ENCODE measurements around the gene NCL. TPM values are rescaled to one million over a fixed set of nuclear protein-coding genes. Genes with fewer than 3 reads are reported as not detected.
A peak's percentile ranks its signal among the peaks of the same experiment; 100 is the strongest.
"Not testable (repeated sequence)": the region's sequence is repeated elsewhere in the genome, so short reads cannot be mapped to it uniquely, and the experiment has no call there.

Gene NCL
- total RNA-seq, 1 donor from 2014 or later = 309 TPM

GRCh38 chr2:231436957-231437356, 27.3 kb downstream of the NCL start:
- DNase-seq = peak; percentile 48

DNA sequence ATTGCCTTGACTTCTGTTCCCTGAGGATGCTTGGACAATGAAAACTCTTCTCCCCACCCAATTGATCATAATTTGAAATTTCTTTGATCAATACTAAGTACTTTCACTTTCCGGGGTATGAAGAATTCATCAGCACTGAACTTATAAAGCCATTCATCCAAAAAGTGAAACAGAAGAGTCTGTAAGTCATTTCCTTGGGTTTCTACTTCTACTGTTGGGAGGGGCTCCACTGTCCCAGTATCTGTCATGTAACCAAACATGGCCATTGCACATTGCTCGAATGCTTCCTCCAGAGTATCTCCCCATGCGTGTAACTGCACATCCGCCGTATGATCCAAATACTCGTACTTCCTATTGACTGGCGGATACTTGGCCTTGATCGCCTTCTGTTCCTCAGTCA, 30.3 kb downstream of the NCL start:
- H3K27ac ChIP-seq = no peak overlapping the region
- H3K36me3 ChIP-seq = no peaks in the 10 kb centered on the region
- no peak for TF ChIP-seq CTCF (IDR thresholded peaks at IDR 0.05)
- H3K27me3 ChIP-seq = no peaks in the 10 kb centered on the region
- H3K4me1 ChIP-seq = no peaks in the 10 kb centered on the region
- ATAC-seq (no peak), DNase-seq (no peak)
- H3K4me3 ChIP-seq = no peak overlapping the region
- H3K9me3 ChIP-seq = no peaks in the 10 kb centered on the region
- intact Hi-C loops (cut with DNase I) = no loop called here

More at GRCh38 chr2:231436957-231437356, 27.3 kb downstream of the NCL start:
- intact Hi-C loops (cut with DNase I) = no loop called here
- Histone ChIP-seq H3K4me1 (no peaks in the 10 kb centered on the region), H3K27ac (no peak overlapping the region), H3K4me3 (no peak overlapping the region), H3K9me3 (no peaks in the 10 kb centered on the region), H3K27me3 (no peaks in the 10 kb centered on the region), H3K36me3 (no peaks in the 10 kb centered on the region)
- ATAC-seq = no peak
- TF ChIP-seq CTCF (IDR thresholded peaks at IDR 0.05) = no peak

- no peak overlapping the region for H3K4me3 ChIP-seq
- no peak for ATAC-seq
- H3K27me3 ChIP-seq = no peaks in the 10 kb centered on the region
- no peak overlapping the region for H3K27ac ChIP-seq
- no peaks in the 10 kb centered on the region for H3K9me3 ChIP-seq
- no peaks in the 10 kb centered on the region for H3K36me3 ChIP-seq
- TF ChIP-seq CTCF (IDR thresholded peaks at IDR 0.05) = no peak
- DNase-seq = no peak
- H3K4me1 ChIP-seq = no peaks in the 10 kb centered on the region
- intact Hi-C loops (cut with DNase I) = no loop called here
These were observed 32.7 kb downstream of the NCL start for GRCh38 chr2:231431606-231432005.

- ATAC-seq; H3K4me1 ChIP-seq; H3K27me3 ChIP-seq; H3K36me3 ChIP-seq; intact Hi-C loops (cut with DNase I); H3K9me3 ChIP-seq; H3K4me3 ChIP-seq; DNase-seq; H3K27ac ChIP-seq: not testable (repeated sequence)
These were observed 33.8 kb downstream of the NCL start for GRCh38 chr2:231430437-231430836.

DNA sequence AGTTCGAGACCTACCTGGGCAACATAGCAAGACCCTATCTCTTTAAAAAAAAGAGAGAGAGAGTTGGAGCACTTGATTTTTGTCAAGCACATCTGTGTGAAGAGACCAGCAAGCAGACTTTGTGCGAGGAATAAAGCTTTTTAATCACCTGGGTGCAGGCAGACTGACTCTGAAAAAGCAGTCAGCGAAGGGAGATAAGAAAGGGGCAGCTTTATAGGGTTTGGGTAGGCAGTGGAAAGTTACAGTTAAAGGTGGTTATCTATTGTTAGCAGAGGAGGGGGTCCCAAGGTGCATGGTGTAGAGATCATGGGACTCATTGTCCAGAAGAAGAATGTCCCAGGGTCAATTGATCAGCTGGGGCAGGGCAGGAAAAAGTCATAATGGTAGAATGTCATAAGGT, 34.4 kb downstream of the NCL start:
- intact Hi-C loops (cut with DNase I) = no loop called here

DNA sequence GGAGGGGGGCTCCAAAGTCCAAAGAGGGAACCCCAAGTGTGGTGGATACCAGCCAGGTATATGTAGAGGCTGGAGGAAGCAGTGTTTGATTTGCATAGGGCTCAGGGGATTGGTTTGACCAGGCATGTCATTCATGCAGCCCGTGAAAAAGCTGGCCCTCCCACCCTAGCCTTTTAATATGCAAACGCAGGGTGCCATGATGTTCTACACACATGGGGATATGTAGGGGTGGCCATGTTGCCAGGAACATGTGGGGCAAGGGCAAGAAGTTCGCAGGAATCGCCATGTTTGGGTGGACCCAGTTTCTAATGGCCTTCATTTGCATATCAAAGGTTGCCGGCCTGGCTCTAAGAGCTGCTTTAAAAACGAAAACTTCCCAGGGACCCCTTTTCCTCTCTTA, 35.1 kb downstream of the NCL start:
- no peak for DNase-seq
- H3K27me3 ChIP-seq = no peaks in the 10 kb centered on the region
- no peak overlapping the region for H3K4me3 ChIP-seq
- TF ChIP-seq CTCF (IDR thresholded peaks at IDR 0.05) = no peak
- H3K4me1 ChIP-seq = no peaks in the 10 kb centered on the region
- H3K27ac ChIP-seq = no peak overlapping the region
- no peaks in the 10 kb centered on the region for H3K9me3 ChIP-seq
- intact Hi-C loops (cut with DNase I) = no loop called here
- H3K36me3 ChIP-seq = no peaks in the 10 kb centered on the region
- ATAC-seq = no peak

More for the DNA sequence above, 34.4 kb downstream of the NCL start:
- no peaks in the 10 kb centered on the region for H3K4me1 ChIP-seq
- H3K27ac ChIP-seq = no peak overlapping the region
- TF ChIP-seq CTCF (IDR thresholded peaks at IDR 0.05) = no peak
- no peak overlapping the region for H3K4me3 ChIP-seq
- no peaks in the 10 kb centered on the region for H3K36me3 ChIP-seq
- H3K9me3 ChIP-seq = no peaks in the 10 kb centered on the region
- DNase-seq (no peak), ATAC-seq (no peak)
- no peaks in the 10 kb centered on the region for H3K27me3 ChIP-seq
